Right lobe of liver (tissue), 6 donors: ENCODE data around the gene RAD23A. TPM values are rescaled to one million over a fixed set of nuclear protein-coding genes. Genes with fewer than 3 reads are reported as not detected.

ENCODE experiments used
- ATAC-seq, 4 donors: fragments of 200-7000 bp; cut with Tn5 transposase; one replicate each; pipeline ENCODE4 v1.9.1; 2020; ENCODE audit warnings: mild to moderate bottlenecking in 4 of 4, moderate library complexity in 4 of 4
- DNase-seq, 3 donors: peaks; one replicate each; pipeline ENCODE4 v3.0.0-alpha.2; 2020
- H3K27ac ChIP-seq, 3 donors: fragments of 200-600 bp; one replicate each; pipeline ENCODE4 v1.8.0; 2022
- H3K27me3 ChIP-seq, 2 donors: fragments of 200-600 bp; one replicate each; pipeline ENCODE4 v1.8.0; 2022
- H3K36me3 ChIP-seq, 4 donors: fragments of 200-600 bp; sonication (generic) in 1 of 4; one replicate each; pipeline versions ENCODE4 v1.5.1 to v1.8.0; 2017 to 2022; ENCODE audit warnings: control low read depth in 1 of 4
- H3K4me1 ChIP-seq, 4 donors: fragments of 200-600 bp; sonication (generic) in 1 of 4; one replicate each; pipeline versions ENCODE4 v1.5.1 to v1.8.0; 2017 to 2022; ENCODE audit warnings: control low read depth in 1 of 4
- H3K4me3 ChIP-seq, 3 donors: fragments of 200-600 bp; one replicate each; pipeline ENCODE4 v1.8.0; 2022
- H3K9me3 ChIP-seq, 4 donors: fragments of 200-600 bp; sonication (generic) in 1 of 4; one replicate each; pipeline versions ENCODE4 v1.5.1 to v1.8.0; 2017 to 2022; ENCODE audit warnings: control low read depth in 1 of 4
- POLR2A ChIP-seq: fragments of 450-650 bp; IDR thresholded peaks from one replicate; pipeline ENCODE4 v1.6.1; 2017; ENCODE audit warnings: antibody characterized with exemption, mild to moderate bottlenecking
- WGBS: methylation state at CpG from one replicate; pipeline ENCODE4 v1.1.6; 2018; ENCODE audit warnings: low coverage, low lambda C conversion rate; ENCODE audit not compliant: insufficient coverage; ENCODE audit errors: missing lambda C conversion rate; 5-methylcytosine and 5-hydroxymethylcytosine counted together
- intact Hi-C, 2 donors: fragments of 100-400 bp; cut with DNase I; formaldehyde crosslinking; loops; one replicate each; pipeline versions ENCODE4 v1.11.2 to v1.14.1; 2022
- total RNA-seq, 6 experiments: library from RNA; depleted of rRNA in 2 of 6; stranded (reverse); fragments of >200 nt in 2 of 6; fragmentation: NEBNext Ultra II Directional in 3 of 6; extraction: Animal tissue kit (Norgen Biotek cat#: 25700) in 3 of 6; gene quantifications; one replicate each; pipeline versions ENCODE4 v1.1.0 to v1.2.4, GENCODE V29; 2016 to 2023
- TF ChIP-seq, protein P1 (sequence below), 4 donors: fragments of 200-600 bp in 3 of 4; fragments of 450-650 bp in 1 of 4; IDR thresholded peaks; one replicate each; pipeline versions ENCODE4 v1.5.1 to v1.8.0; 2016 to 2022; ENCODE audit warnings: antibody characterized with exemption in 4 of 4, mild to moderate bottlenecking in 2 of 4
- donor health status: DM: no; HTN: yes; CAD: no.
- donor health status: DM: no; HTN: no; CAD: no.
- donor health status: DM: no; HTN: no; CAD: no.
- donor health status: DM: no; HTN: yes; CAD: no.
- donor health status: DM: no; HTN: yes; CAD: no.

Gene RAD23A
- total RNA-seq, 6 experiments from 2014 or later = 37.8 to 69.0 (median 52.9) TPM

DNA sequence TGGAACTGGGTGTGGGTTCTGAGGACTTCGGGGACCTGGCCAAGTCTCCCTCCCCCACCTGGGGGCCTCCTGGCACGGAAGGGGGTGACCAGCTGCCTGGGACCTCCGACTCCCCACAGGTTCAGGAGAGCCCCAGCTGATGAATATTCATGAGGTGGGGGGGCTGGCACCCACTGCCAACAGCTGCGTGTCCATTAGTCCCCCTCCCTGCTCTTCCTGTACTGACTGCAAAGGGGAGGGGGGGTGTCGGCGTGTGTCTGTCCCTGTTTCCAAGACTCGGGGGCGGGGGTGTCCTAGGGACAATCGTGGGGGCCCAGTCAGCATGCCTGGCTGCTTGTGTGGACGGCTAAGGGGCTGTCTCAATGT, 39.0 kb downstream of the RAD23A start:
- Histone ChIP-seq H3K9me3 (no peaks in the 10 kb centered on the region), H3K4me3 (no peak overlapping the region), H3K36me3 (no peaks in the 10 kb centered on the region), H3K27ac (no peak overlapping the region), H3K4me1 (no peaks in the 10 kb centered on the region), H3K27me3 (no peaks in the 10 kb centered on the region)
- intact Hi-C loops = loop anchor here in 1 of 2 donors (5.0 kb wide), 2 partner anchors 53 to 108 kb away; no protein-coding TSS in a partner anchor
- no peak for DNase-seq
- no peak for TF ChIP-seq POLR2A
- TF ChIP-seq, protein P1, sequence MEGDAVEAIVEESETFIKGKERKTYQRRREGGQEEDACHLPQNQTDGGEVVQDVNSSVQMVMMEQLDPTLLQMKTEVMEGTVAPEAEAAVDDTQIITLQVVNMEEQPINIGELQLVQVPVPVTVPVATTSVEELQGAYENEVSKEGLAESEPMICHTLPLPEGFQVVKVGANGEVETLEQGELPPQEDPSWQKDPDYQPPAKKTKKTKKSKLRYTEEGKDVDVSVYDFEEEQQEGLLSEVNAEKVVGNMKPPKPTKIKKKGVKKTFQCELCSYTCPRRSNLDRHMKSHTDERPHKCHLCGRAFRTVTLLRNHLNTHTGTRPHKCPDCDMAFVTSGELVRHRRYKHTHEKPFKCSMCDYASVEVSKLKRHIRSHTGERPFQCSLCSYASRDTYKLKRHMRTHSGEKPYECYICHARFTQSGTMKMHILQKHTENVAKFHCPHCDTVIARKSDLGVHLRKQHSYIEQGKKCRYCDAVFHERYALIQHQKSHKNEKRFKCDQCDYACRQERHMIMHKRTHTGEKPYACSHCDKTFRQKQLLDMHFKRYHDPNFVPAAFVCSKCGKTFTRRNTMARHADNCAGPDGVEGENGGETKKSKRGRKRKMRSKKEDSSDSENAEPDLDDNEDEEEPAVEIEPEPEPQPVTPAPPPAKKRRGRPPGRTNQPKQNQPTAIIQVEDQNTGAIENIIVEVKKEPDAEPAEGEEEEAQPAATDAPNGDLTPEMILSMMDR (IDR thresholded peaks at IDR 0.05) = no peak
- 10% methylated on average over 2 of the region's 10 CpGs for WGBS
- ATAC-seq = no peak

DNA sequence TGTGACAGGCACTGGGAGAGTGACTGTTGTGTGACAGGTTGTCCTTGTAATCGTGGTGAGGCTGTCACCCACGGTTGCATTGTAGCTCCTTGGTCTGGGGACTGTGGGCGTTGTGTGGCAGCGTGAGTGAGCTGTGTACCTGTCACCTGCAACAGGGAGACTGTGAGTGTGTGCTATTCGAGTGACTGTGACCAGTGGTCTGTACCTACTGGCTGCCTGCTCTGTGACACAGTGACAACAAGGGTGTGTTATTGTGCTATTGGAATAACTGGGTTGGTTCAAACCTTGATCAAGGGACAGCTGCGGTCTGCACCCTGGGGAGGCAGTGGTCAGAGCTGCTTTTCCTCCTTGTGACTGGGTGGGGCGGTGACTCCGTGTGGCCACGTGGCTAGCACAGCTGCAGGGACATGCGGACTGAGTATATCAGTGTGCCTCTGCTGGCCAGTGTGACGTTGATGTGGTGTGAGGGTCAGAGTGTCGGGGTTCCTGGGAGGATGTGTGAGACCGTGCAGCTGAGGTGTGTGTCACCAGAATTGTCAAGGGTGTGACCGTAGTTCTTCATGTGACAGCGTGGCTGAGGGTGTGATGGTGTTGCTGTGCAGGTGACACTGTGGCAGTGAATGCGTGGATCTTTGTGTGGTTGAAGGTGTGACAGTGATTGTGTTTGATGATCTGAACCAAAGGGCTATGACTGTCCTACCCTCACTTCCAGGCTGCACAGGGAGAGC, 39.6 kb downstream of the RAD23A start:
- Histone ChIP-seq H3K4me3 (no peak overlapping the region), H3K27ac (no peak overlapping the region), H3K27me3 (no peaks in the 10 kb centered on the region), H3K4me1 (no peaks in the 10 kb centered on the region), H3K9me3 (no peaks in the 10 kb centered on the region), H3K36me3 (no peaks in the 10 kb centered on the region)
- TF ChIP-seq, protein P1 (IDR thresholded peaks at IDR 0.05) = no peak
- no peak for TF ChIP-seq POLR2A
- intact Hi-C loops = no loop called here
- ATAC-seq (peak; percentile 15 to 67 (median 53)), DNase-seq (peak in 1 of 3 donors; percentile 59)
- WGBS = 49% methylated on average over 6 of the region's 16 CpGs

DNA sequence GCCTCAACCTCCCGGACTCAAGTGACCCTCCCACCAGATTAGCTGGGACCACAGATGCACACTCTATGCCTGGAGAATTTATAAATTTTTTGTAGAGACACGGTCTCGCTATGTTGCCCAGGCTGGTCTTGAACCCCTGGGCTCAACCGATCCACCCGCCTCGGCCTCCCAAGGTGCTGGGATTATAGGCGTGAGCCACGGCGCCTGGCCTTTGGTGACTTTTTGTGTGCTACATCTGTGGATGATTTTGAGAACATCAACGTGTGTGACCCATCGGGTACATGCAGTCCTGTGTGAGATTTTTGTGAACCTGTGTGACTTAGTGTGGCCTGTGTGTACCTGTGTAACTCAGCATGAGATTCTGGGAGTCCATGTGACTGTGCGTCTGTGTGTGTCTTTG, 41.1 kb downstream of the RAD23A start:
- no peaks in the 10 kb centered on the region for H3K27me3 ChIP-seq
- no peak for TF ChIP-seq POLR2A
- TF ChIP-seq, protein P1 (IDR thresholded peaks at IDR 0.05) = no peak
- no peak overlapping the region for H3K27ac ChIP-seq
- ATAC-seq (no peak), DNase-seq (no peak)
- no peaks in the 10 kb centered on the region for H3K4me1 ChIP-seq
- H3K36me3 ChIP-seq = no peaks in the 10 kb centered on the region
- no peaks in the 10 kb centered on the region for H3K9me3 ChIP-seq
- intact Hi-C loops = no loop called here
- H3K4me3 ChIP-seq = no peak overlapping the region
- 87% methylated on average over 11 of the region's 12 CpGs for WGBS

DNA sequence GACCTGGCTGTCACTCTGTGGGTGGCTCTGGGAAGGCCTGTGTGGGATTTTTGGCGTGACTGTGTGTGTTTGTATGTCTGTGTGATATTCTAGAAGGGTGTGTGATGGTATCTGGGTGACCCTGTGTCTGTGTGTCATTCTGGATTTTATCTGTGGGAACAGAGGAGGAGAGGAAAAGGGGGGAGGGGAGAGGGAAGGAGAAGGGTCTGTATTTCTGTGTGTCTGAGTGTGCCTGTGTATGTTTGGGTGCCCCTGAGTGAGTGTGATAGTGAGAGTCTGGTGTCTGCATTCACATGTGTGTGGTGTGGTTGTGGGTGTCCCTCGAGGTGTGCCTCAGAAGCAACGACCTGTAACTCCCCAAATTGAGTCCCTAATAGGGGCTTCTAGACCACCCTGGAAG, 41.5 kb downstream of the RAD23A start:
- Histone ChIP-seq H3K4me1 (no peaks in the 10 kb centered on the region), H3K27me3 (no peaks in the 10 kb centered on the region), H3K36me3 (no peaks in the 10 kb centered on the region), H3K27ac (no peak overlapping the region), H3K9me3 (no peaks in the 10 kb centered on the region), H3K4me3 (no peak overlapping the region)
- no CpG with 5 or more reads among the region's 3 CpGs for WGBS
- DNase-seq (no peak), ATAC-seq (no peak)
- TF ChIP-seq, protein P1 (IDR thresholded peaks at IDR 0.05) = no peak
- no peak for TF ChIP-seq POLR2A
- intact Hi-C loops = no loop called here
